Progenitor cell of endocrine pancreas (in vitro differentiated cells): ENCODE measurements around the gene VILL. TPM values are rescaled to one million over a fixed set of nuclear protein-coding genes. Genes with fewer than 3 reads are reported as not detected.

Source experiments
- DNase-seq: peaks from one replicate; pipeline ENCODE4 v3.0.0; 2021; ENCODE audit warnings: low spot score; ENCODE audit not compliant: unreplicated experiment
- H3K27ac Mint-ChIP-seq: 2 replicates; pipeline ENCODE4 v1.8.0; 2021; ENCODE audit warnings: mild to moderate bottlenecking, moderate library complexity, mixed read lengths
- H3K27me3 Mint-ChIP-seq: 2 replicates; pipeline ENCODE4 v1.8.0; 2021; ENCODE audit warnings: mixed read lengths
- H3K36me3 Mint-ChIP-seq: 2 replicates; pipeline ENCODE4 v1.8.0; 2022; ENCODE audit warnings: mixed read lengths; ENCODE audit not compliant: insufficient read depth
- H3K4me1 Mint-ChIP-seq: 2 replicates; pipeline ENCODE4 v1.8.0; 2021; ENCODE audit warnings: low read depth, mixed read lengths
- H3K4me3 Mint-ChIP-seq: 2 replicates; pipeline ENCODE4 v1.8.0; 2021; ENCODE audit warnings: low read depth, mild to moderate bottlenecking, moderate library complexity, mixed read lengths
- H3K9me3 Mint-ChIP-seq: 2 replicates; pipeline ENCODE4 v1.8.0; 2021; ENCODE audit warnings: low read depth, mixed read lengths
- CTCF ChIP-seq: fragments of 200-600 bp; sonication (generic); IDR thresholded peaks from one replicate; pipeline ENCODE4 v1.5.0; 2021; ENCODE audit warnings: antibody characterized with exemption, mild to moderate bottlenecking; ENCODE audit not compliant: unreplicated experiment
- total RNA-seq: library from RNA; stranded (reverse); gene quantifications from 2 replicates; pipeline ENCODE4 v1.2.1, GENCODE V29; 2021

The VILL gene
- total RNA-seq, 1 donor from 2014 or later, result 6.8 TPM

GRCh38 chr3:38026856-38027255 is 36.3 kb downstream of the VILL start:
- no peak for TF ChIP-seq CTCF
- DNase-seq, result no peak
- Mint-ChIP-seq H3K27ac (no peak overlapping the region), H3K36me3 (peaks cover 2% of the 10 kb centered on the region), H3K4me1 (peaks cover 17% of the 10 kb centered on the region), H3K9me3 (no peaks in the 10 kb centered on the region), H3K27me3 (peaks cover 31% of the 10 kb centered on the region), H3K4me3 (no peak overlapping the region)

- no peak for DNase-seq
- Mint-ChIP-seq H3K4me1 (peaks cover 17% of the 10 kb centered on the region), H3K36me3 (peaks cover 2% of the 10 kb centered on the region), H3K27me3 (peaks cover 34% of the 10 kb centered on the region), H3K4me3 (peak overlapping the region; percentile 71), H3K27ac (no peak overlapping the region), H3K9me3 (no peaks in the 10 kb centered on the region)
- no peak for TF ChIP-seq CTCF
Observed at GRCh38 chr3:38027466-38028465, 37.2 kb downstream of the VILL start.

- Mint-ChIP-seq H3K27me3 (peaks cover 37% of the 10 kb centered on the region), H3K4me3 (peak overlapping the region; percentile 71), H3K9me3 (no peaks in the 10 kb centered on the region), H3K4me1 (peaks cover 12% of the 10 kb centered on the region), H3K27ac (no peak overlapping the region), H3K36me3 (peaks cover 2% of the 10 kb centered on the region)
- no peak for TF ChIP-seq CTCF
- DNase-seq, result no peak
Observed at GRCh38 chr3:38028621-38029361, 38.2 kb downstream of the VILL start.

GRCh38 chr3:38029400-38030125 is 39.0 kb downstream of the VILL start, which contains the start of gene PLCD1:
Gene PLCD1, minus strand, starts transcription at chr3:38029642. Its CDS starts 103 bp downstream, at chr3:38029539.
- DNase-seq, result peak; percentile 63
- Mint-ChIP-seq H3K27me3 (peaks cover 40% of the 10 kb centered on the region), H3K27ac (peak within 1 kb of the TSS; percentile 92), H3K4me1 (peaks cover 11% of the 10 kb centered on the region), H3K4me3 (peak within 1 kb of the TSS; percentile 71), H3K36me3 (peaks cover 2% of the 10 kb centered on the region), H3K9me3 (no peaks in the 10 kb centered on the region)
- TF ChIP-seq CTCF, result no peak
